ENCODE measurements around the gene SYT9.

- TF ChIP-seq EP300 (conservative IDR thresholded peaks at IDR 0.05; ENCODE audit: poor library complexity, severe bottlenecking) (no peak), TAF1 (IDR thresholded peaks at IDR 0.05; ENCODE audit: low read depth) (no peak), REST (IDR thresholded peaks at IDR 0.05; ENCODE audit: borderline replicate concordance) (no peak), RAD21 (conservative IDR thresholded peaks at IDR 0.05) (no peak), EZH2 (IDR thresholded peaks at IDR 0.05; ENCODE audit: borderline replicate concordance, insufficient read depth, low read length, poor library complexity, severe bottlenecking) (no peak), SMC3 (conservative IDR thresholded peaks at IDR 0.05; ENCODE audit: poor library complexity) (no peak), POLR2AphosphoS5 (IDR thresholded peaks at IDR 0.05) (no peak)
- TF ChIP-seq, protein P1, sequence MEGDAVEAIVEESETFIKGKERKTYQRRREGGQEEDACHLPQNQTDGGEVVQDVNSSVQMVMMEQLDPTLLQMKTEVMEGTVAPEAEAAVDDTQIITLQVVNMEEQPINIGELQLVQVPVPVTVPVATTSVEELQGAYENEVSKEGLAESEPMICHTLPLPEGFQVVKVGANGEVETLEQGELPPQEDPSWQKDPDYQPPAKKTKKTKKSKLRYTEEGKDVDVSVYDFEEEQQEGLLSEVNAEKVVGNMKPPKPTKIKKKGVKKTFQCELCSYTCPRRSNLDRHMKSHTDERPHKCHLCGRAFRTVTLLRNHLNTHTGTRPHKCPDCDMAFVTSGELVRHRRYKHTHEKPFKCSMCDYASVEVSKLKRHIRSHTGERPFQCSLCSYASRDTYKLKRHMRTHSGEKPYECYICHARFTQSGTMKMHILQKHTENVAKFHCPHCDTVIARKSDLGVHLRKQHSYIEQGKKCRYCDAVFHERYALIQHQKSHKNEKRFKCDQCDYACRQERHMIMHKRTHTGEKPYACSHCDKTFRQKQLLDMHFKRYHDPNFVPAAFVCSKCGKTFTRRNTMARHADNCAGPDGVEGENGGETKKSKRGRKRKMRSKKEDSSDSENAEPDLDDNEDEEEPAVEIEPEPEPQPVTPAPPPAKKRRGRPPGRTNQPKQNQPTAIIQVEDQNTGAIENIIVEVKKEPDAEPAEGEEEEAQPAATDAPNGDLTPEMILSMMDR (IDR thresholded peaks at IDR 0.05; ENCODE audit: poor library complexity, severe bottlenecking): no peak
Observed at GRCh38 chr11:7364660-7365059, 113.0 kb downstream of the SYT9 start.
